ENCODE data around the gene ZNF417.
"Not testable (repeated sequence)": the region's sequence is repeated elsewhere in the genome, so short reads cannot be mapped to it uniquely, and the experiment has no call there.

Gene ZNF417

DNA sequence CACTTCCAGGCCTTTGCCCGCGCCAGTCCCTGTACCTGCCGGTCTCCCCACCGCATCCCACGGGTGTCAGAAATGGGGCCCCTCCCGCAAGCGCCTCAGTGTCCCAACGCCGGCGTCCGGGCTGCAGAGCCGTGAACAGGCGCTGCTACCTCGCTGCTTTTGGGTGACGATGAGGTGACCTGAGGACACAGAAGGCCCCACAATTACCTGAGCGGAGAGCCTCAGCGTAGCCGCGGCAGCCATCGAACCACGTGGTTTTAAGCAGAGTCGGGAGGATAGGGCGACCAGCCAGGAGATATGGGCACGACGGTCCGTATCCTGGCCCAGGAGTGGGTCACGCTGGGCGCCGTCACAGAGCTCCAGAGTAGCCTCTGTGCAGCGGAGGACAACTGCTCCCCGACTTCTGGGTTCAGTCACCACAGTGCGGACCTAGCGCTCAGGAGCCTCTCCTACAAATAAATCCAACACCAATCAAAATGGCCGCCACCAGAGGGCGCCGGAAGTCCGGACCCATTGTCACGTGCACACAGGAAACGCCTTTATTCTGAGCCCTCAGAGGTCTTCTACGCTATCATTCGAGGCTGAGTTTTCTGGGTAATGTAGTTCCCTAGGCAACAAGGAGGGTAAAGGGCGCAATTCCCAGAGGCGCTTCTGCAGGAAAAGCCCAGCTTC lies 27.7 kb downstream of the ZNF417 start, which contains the start of gene ZNF814:
TSS of gene ZNF814 (minus strand) at position 478 of the 672 bp plus-strand sequence. CDS start at position 243, 235 bp downstream.
- TF ChIP-seq, protein P1, sequence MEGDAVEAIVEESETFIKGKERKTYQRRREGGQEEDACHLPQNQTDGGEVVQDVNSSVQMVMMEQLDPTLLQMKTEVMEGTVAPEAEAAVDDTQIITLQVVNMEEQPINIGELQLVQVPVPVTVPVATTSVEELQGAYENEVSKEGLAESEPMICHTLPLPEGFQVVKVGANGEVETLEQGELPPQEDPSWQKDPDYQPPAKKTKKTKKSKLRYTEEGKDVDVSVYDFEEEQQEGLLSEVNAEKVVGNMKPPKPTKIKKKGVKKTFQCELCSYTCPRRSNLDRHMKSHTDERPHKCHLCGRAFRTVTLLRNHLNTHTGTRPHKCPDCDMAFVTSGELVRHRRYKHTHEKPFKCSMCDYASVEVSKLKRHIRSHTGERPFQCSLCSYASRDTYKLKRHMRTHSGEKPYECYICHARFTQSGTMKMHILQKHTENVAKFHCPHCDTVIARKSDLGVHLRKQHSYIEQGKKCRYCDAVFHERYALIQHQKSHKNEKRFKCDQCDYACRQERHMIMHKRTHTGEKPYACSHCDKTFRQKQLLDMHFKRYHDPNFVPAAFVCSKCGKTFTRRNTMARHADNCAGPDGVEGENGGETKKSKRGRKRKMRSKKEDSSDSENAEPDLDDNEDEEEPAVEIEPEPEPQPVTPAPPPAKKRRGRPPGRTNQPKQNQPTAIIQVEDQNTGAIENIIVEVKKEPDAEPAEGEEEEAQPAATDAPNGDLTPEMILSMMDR (conservative IDR thresholded peaks at IDR 0.05; ENCODE audit: low read depth, low read length) = peak; percentile 37
- peak; percentile 59 for DNase-seq (ENCODE audit: low read depth)

DNA sequence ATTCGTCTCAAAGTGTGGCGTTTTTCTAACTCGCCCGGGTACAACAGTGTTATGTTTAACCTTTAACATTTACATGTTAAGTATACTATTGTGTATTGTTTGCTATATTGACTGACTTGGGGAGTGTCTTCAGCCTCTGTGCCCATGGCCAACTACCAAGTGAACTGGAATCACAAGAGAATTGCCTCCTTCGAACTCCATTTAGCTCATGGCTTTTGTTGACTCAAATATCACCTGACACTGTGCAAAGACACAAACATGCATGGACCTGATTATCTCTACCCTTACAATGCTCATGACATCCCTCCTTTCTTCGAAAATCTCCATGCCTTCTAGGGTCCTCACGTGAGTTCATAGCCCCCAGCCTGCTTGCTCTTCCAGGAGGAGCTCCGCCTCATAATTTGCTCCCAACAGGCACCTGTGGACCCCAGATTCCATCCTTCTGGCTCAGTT lies 28.3 kb downstream of the ZNF417 start:
- TF ChIP-seq, protein P1 (conservative IDR thresholded peaks at IDR 0.05; ENCODE audit: low read depth, low read length) = no peak
- H3K4me3 ChIP-seq (ENCODE audit: low read length) = peak overlapping the region; percentile 91
- DNase-seq (ENCODE audit: low read depth) = no peak

More for the DNA sequence above, 27.7 kb downstream of the ZNF417 start, which contains the start of gene ZNF814:
- peak within 1 kb of the TSS; percentile 91 for H3K4me3 ChIP-seq (ENCODE audit: low read length)

DNA sequence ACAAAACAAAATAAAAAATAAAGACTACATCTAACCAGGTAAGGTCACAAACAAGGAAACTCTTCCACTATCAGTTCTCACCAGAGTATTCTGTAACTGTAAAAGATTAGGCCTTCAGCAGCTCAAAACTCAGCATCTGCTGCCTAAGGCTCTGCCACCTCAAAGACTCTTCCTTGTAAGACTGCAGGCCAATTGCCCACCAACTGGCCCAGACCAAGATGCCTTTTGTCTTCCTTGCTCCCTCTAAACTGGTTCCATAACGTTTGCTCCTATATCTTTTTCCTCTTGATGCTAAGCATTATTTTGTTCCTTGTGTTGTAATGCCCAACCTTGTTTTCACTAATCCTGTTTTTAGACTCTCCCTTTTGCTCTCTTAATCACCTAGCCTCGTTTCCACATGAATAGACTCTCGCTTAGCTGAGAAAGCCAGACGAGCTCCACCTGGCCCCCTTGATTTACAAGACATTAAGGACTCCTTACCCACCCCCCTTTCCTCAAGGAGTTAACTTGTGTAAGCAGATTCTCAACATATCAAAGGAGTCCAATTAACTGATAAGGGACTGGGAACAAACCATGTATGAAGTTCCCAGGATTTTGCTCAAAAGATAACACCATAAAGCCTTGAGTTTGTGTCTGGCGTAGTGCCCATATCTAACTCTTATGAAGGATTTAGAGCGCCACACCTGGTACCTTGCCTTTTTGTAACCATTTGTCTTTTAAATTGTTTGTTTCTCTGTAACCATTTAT lies 29.0 kb downstream of the ZNF417 start:
- DNase-seq (ENCODE audit: low read depth) = peak; percentile 79
- TF ChIP-seq, protein P1 (conservative IDR thresholded peaks at IDR 0.05; ENCODE audit: low read depth, low read length) = no peak
- H3K4me3 ChIP-seq (ENCODE audit: low read length) = peak overlapping the region; percentile 91

DNA sequence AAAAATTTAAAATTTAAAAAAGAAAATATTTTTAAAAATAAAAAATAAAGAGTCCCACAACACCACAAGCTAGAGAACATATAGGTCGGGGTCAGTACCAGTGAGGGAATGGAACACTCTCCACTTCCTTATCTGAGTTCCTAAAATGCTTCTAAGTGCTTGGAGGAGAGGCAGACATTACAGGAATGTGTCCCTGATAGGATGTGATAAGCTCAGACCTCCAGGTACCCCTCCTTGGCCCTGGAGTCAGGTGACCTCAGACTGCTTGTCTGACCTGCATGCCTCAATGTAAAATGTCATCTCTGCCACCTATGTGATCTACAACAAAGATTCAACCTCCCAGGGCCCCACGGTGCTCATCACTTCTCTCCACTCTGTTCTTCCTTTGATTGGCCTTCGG lies 30.3 kb downstream of the ZNF417 start:
- H3K4me3 ChIP-seq (ENCODE audit: low read length) = no peak overlapping the region
- TF ChIP-seq, protein P1 (conservative IDR thresholded peaks at IDR 0.05; ENCODE audit: low read depth, low read length) = no peak
- DNase-seq (ENCODE audit: low read depth) = no peak

DNA sequence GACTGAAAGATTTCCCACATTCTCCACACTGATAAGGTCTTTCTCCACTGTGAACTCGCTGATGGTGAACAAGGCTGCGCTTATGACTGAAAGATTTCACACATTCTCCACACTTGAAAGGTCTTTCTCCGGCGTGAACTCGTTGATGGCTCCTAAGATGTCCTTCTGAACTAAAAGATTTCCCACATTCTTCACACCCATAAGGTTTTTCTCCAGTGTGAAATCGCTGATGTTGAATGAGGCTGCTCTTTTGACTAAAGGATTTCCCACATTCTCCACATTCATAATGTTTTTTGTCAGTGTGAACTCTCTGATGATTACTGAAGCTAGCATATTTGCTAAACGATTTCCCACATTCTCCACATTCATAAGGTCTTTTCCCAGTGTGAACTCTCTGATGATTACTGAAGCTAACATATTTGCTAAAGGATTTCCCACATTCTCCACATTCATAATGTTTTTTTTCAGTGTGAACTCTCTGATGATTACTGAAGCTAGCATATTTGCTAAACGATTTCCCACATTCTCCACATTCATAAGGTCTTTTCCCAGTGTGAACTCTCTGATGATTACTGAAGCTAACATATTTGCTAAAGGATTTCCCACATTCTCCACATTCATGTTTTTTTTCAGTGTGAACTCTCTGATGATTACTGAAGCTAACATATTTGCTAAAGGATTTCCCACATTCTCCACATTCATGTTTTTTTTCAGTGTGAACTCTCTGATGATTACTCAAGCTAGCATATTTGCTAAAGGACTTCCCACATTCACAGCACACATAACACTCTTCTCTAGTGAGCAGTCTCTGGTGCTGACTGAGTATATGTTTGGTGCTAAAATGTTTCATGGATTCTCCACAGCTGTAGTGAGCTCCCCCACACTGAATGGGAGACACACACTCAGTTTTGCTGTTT lies 42.3 kb downstream of the ZNF417 start:
- not testable (repeated sequence) for DNase-seq (ENCODE audit: low read depth); H3K4me3 ChIP-seq (ENCODE audit: low read length)

DNA sequence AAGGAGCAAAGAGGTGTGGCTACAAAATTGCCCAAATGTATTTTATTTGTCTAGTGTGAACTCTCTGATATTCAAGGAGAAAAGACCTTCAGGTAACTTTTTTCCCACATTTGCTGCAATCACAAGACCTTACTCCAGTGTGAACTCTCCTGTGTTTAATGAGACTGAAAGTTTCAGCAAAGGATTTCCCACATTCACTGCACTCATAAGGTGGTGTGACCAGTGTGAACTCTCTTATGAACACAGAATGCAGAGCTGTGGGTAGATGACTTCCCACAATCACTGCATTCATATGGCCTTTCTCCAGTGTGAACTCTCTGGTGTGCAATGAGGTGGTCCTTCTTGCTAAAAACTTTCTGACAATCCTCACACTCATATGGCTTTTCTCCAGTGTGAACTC lies 43.9 kb downstream of the ZNF417 start:
- H3K4me3 ChIP-seq (ENCODE audit: low read length) = no peak overlapping the region
- TF ChIP-seq, protein P1 (conservative IDR thresholded peaks at IDR 0.05; ENCODE audit: low read depth, low read length) = no peak
- no peak for DNase-seq (ENCODE audit: low read depth)

DNA sequence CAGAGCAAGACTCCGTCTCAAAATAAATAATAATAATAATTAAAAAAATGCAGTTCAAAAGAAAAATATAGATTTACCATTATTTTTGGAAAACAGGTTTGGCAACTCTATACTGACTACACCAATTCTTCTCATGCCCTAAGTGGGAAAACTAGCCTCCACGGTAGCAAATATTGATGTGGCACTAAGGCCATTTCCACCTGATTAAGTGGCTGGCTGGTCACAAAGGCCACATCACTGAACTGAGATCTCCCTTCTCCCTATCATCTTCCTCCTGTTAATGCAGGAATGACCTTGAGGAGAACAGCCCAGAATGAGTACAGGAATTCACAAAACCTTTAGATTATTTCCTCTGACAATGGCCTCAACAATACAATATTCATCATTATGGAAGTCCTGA lies 46.2 kb downstream of the ZNF417 start:
- TF ChIP-seq, protein P1 (conservative IDR thresholded peaks at IDR 0.05; ENCODE audit: low read depth, low read length) = no peak
- no peak for DNase-seq (ENCODE audit: low read depth)
- no peak overlapping the region for H3K4me3 ChIP-seq (ENCODE audit: low read length)

DNA sequence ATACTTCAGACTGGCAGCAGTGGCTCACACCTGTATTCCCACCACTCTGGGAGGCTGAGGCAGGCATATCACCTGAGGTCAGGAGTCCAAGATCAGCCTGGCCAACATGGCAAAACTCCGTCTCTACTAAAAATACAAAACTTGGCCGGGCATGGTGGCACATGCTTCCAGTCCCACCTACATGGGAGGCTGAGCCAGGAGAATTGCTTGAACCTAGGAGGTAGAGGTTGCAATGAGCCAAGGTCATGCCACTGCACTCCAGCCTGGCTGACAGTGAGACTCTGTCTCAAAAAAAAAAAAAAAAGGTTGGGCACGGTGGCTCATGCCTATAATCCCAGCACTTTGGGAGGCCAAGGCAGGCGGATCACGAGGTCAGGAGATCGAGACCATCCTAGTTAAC lies 46.7 kb downstream of the ZNF417 start:
- not testable (repeated sequence) for DNase-seq (ENCODE audit: low read depth); H3K4me3 ChIP-seq (ENCODE audit: low read length)
